IPS-18a (cell line): Measurements from ENCODE around the gene IL1F10.

ENCODE experiments used
- H3K27ac ChIP-seq: one replicate; pipeline ENCODE4 v1.5.1; 2013; ENCODE audit warnings: low read length
- H3K27me3 ChIP-seq: one replicate; pipeline ENCODE4 v1.6.1; 2013; ENCODE audit warnings: mild to moderate bottlenecking, low read length; ENCODE audit not compliant: control insufficient read depth, insufficient read depth
- H3K36me3 ChIP-seq: one replicate; pipeline ENCODE4 v1.6.1; 2013; ENCODE audit warnings: low read depth, low read length; ENCODE audit not compliant: control insufficient read depth
- H3K4me1 ChIP-seq: one replicate; pipeline ENCODE4 v1.6.1; 2013; ENCODE audit warnings: low read depth, low read length; ENCODE audit not compliant: control insufficient read depth
- H3K4me3 ChIP-seq: one replicate; pipeline ENCODE4 v1.5.1; 2013; ENCODE audit warnings: low read length
- H3K9ac ChIP-seq: one replicate; pipeline ENCODE4 v1.6.1; 2013; ENCODE audit warnings: mild to moderate bottlenecking, low read length, moderate library complexity
- H3K9me3 ChIP-seq: one replicate; pipeline ENCODE4 v1.6.1; 2013; ENCODE audit warnings: low read depth, low read length; ENCODE audit not compliant: control insufficient read depth

IL1F10 gene

GRCh38 chr2:113039719-113040118 is 28.1 kb upstream of the IL1F10 start:
- Histone ChIP-seq H3K4me1 (no peaks in the 10 kb centered on the region), H3K9ac (no peak overlapping the region), H3K27me3 (no peaks in the 10 kb centered on the region), H3K27ac (no peak overlapping the region), H3K4me3 (no peak overlapping the region), H3K9me3 (no peaks in the 10 kb centered on the region), H3K36me3 (no peaks in the 10 kb centered on the region)

- Histone ChIP-seq H3K9me3 (no peaks in the 10 kb centered on the region), H3K9ac (no peak overlapping the region), H3K4me3 (no peak overlapping the region), H3K4me1 (no peaks in the 10 kb centered on the region), H3K27ac (no peak overlapping the region), H3K36me3 (no peaks in the 10 kb centered on the region), H3K27me3 (no peaks in the 10 kb centered on the region)
Measured at GRCh38 chr2:113041871-113042270, 25.9 kb upstream of the IL1F10 start.

- Histone ChIP-seq H3K9ac (no peak overlapping the region), H3K9me3 (no peaks in the 10 kb centered on the region), H3K4me3 (no peak overlapping the region), H3K27me3 (no peaks in the 10 kb centered on the region), H3K4me1 (no peaks in the 10 kb centered on the region), H3K27ac (no peak overlapping the region), H3K36me3 (no peaks in the 10 kb centered on the region)
Measured at GRCh38 chr2:113046465-113046864, 21.3 kb upstream of the IL1F10 start.

GRCh38 chr2:113050921-113051895 is 16.6 kb upstream of the IL1F10 start:
- no peaks in the 10 kb centered on the region for H3K27me3 ChIP-seq
- H3K9me3 ChIP-seq, result no peaks in the 10 kb centered on the region
- no peak overlapping the region for H3K9ac ChIP-seq
- H3K4me1 ChIP-seq, result no peaks in the 10 kb centered on the region
- H3K27ac ChIP-seq, result no peak overlapping the region
- H3K4me3 ChIP-seq, result no peak overlapping the region
- H3K36me3 ChIP-seq, result no peaks in the 10 kb centered on the region

- Histone ChIP-seq H3K4me3 (no peak within 1 kb of the TSS), H3K9ac (no peak within 1 kb of the TSS), H3K36me3 (no peaks in the 10 kb centered on the region), H3K27ac (no peak within 1 kb of the TSS), H3K4me1 (no peaks in the 10 kb centered on the region), H3K27me3 (no peaks in the 10 kb centered on the region), H3K9me3 (no peaks in the 10 kb centered on the region)
Measured at GRCh38 chr2:113052396-113052917, 15.3 kb upstream of the IL1F10 start, which contains the start of gene IL36B. IL36B (minus strand) TSS chr2:113052867.

- Histone ChIP-seq H3K36me3 (no peaks in the 10 kb centered on the region), H3K27ac (no peak overlapping the region), H3K4me1 (no peaks in the 10 kb centered on the region), H3K27me3 (no peaks in the 10 kb centered on the region), H3K9ac (no peak overlapping the region), H3K4me3 (no peak overlapping the region), H3K9me3 (no peaks in the 10 kb centered on the region)
Measured at GRCh38 chr2:113053666-113054065, 14.1 kb upstream of the IL1F10 start.

GRCh38 chr2:113054066-113054465 is 13.7 kb upstream of the IL1F10 start:
- no peaks in the 10 kb centered on the region for H3K36me3 ChIP-seq
- H3K9me3 ChIP-seq, result no peaks in the 10 kb centered on the region
- H3K27me3 ChIP-seq, result no peaks in the 10 kb centered on the region
- H3K4me1 ChIP-seq, result no peaks in the 10 kb centered on the region
- no peak overlapping the region for H3K27ac ChIP-seq
- H3K4me3 ChIP-seq, result no peak overlapping the region
- no peak overlapping the region for H3K9ac ChIP-seq

- H3K27me3 ChIP-seq, result no peaks in the 10 kb centered on the region
- no peak overlapping the region for H3K9ac ChIP-seq
- H3K4me3 ChIP-seq, result no peak overlapping the region
- H3K9me3 ChIP-seq, result no peaks in the 10 kb centered on the region
- no peaks in the 10 kb centered on the region for H3K36me3 ChIP-seq
- H3K27ac ChIP-seq, result no peak overlapping the region
- H3K4me1 ChIP-seq, result no peaks in the 10 kb centered on the region
Measured at GRCh38 chr2:113056521-113056920, 11.2 kb upstream of the IL1F10 start.

GRCh38 chr2:113057117-113057516 is 10.7 kb upstream of the IL1F10 start:
- Histone ChIP-seq H3K4me1 (no peaks in the 10 kb centered on the region), H3K4me3 (no peak overlapping the region), H3K27me3 (no peaks in the 10 kb centered on the region), H3K27ac (no peak overlapping the region), H3K9ac (no peak overlapping the region), H3K36me3 (no peaks in the 10 kb centered on the region), H3K9me3 (no peaks in the 10 kb centered on the region)

GRCh38 chr2:113058411-113058994 is 9.3 kb upstream of the IL1F10 start:
- Histone ChIP-seq H3K4me3 (no peak overlapping the region), H3K27me3 (no peaks in the 10 kb centered on the region), H3K9ac (no peak overlapping the region), H3K27ac (no peak overlapping the region), H3K9me3 (no peaks in the 10 kb centered on the region), H3K4me1 (no peaks in the 10 kb centered on the region), H3K36me3 (no peaks in the 10 kb centered on the region)

GRCh38 chr2:113058998-113059960 is 8.5 kb upstream of the IL1F10 start, which contains the start of gene IL36RN:
IL36RN (plus strand) TSS chr2:113059198; CDS start chr2:113059439, 241 bp downstream.
- Histone ChIP-seq H3K27ac (no peak within 1 kb of the TSS), H3K36me3 (no peaks in the 10 kb centered on the region), H3K27me3 (no peaks in the 10 kb centered on the region), H3K9ac (no peak within 1 kb of the TSS), H3K4me1 (no peaks in the 10 kb centered on the region), H3K4me3 (no peak within 1 kb of the TSS), H3K9me3 (no peaks in the 10 kb centered on the region)
